LNCaP clone FGC (cell line): ENCODE measurements around the gene GFOD1.
"Not testable (repeated sequence)": the region's sequence is repeated elsewhere in the genome, so short reads cannot be mapped to it uniquely, and the experiment has no call there.

ENCODE experiments used
- DNase-seq: peaks from one replicate; pipeline ENCODE4 v3.0.0-alpha.2; 2011; ENCODE audit warnings: low read depth
- H3K4me3 ChIP-seq: 2 replicates; pipeline ENCODE4 v1.5.1; 2011; ENCODE audit warnings: mild to moderate bottlenecking, low read depth, low read length, control low read depth
- CTCF ChIP-seq: IDR thresholded peaks from 2 replicates; pipeline ENCODE4 v1.5.1; 2012; ENCODE audit warnings: mild to moderate bottlenecking; ENCODE audit not compliant: control insufficient read depth, insufficient read depth; ENCODE audit errors: extremely low read depth

GFOD1 gene

GRCh38 chr6:13391537-13391936, 95.9 kb downstream of the GFOD1 start:
- no peak overlapping the region for H3K4me3 ChIP-seq
- DNase-seq, result no peak
- TF ChIP-seq CTCF, result no peak

- DNase-seq, result no peak
- no peak overlapping the region for H3K4me3 ChIP-seq
- no peak for TF ChIP-seq CTCF
Measured at GRCh38 chr6:13390658-13391057, 96.7 kb downstream of the GFOD1 start.

- H3K4me3 ChIP-seq, DNase-seq: not testable (repeated sequence)
Measured at GRCh38 chr6:13389237-13389636, 98.2 kb downstream of the GFOD1 start.

- H3K4me3 ChIP-seq, DNase-seq: not testable (repeated sequence)
Measured at GRCh38 chr6:13388769-13389168, 98.6 kb downstream of the GFOD1 start.

GRCh38 chr6:13384966-13385365, 102.4 kb downstream of the GFOD1 start:
- TF ChIP-seq CTCF, result no peak
- DNase-seq, result no peak

GRCh38 chr6:13384506-13384905, 102.9 kb downstream of the GFOD1 start:
- no peak for DNase-seq
- no peak overlapping the region for H3K4me3 ChIP-seq
- no peak for TF ChIP-seq CTCF

More at GRCh38 chr6:13384966-13385365, 102.4 kb downstream of the GFOD1 start:
- no peak overlapping the region for H3K4me3 ChIP-seq

- peak; percentile 63 for DNase-seq
- peak; percentile 41 for TF ChIP-seq CTCF
- H3K4me3 ChIP-seq, result no peak overlapping the region
Measured at GRCh38 chr6:13383328-13384163, 103.9 kb downstream of the GFOD1 start.

- no peak overlapping the region for H3K4me3 ChIP-seq
- no peak for DNase-seq
- TF ChIP-seq CTCF, result no peak
Measured at GRCh38 chr6:13380761-13381160, 106.6 kb downstream of the GFOD1 start.
